Body of pancreas (tissue), 4 donors: ENCODE results near the gene PPP2R5E. TPM values are rescaled to one million over a fixed set of nuclear protein-coding genes. Genes with fewer than 3 reads are reported as not detected.

Source experiments
- ATAC-seq: fragments of 150-250 bp; one replicate; pipeline ENCODE4 v1.9.1; 2016
- DNase-seq, 4 donors: peaks; one replicate each; pipeline ENCODE4 v3.0.0-alpha.2; 2019
- H3K27ac ChIP-seq, 4 donors: fragments of 200-600 bp; sonication (generic); 1 replicate in 3 of 4; 2 replicates in 1 of 4; pipeline versions ENCODE4 v1.5.1 to v1.6.1; 2016 to 2019; ENCODE audit warnings: mild to moderate bottlenecking in 1 of 4, mixed read lengths in 1 of 4, moderate library complexity in 1 of 4
- H3K27me3 ChIP-seq, 2 donors: fragments of 200-600 bp; sonication (generic); one replicate each; pipeline ENCODE4 v1.6.0; 2016; ENCODE audit warnings: mild to moderate bottlenecking in 1 of 2
- H3K36me3 ChIP-seq, 2 donors: fragments of 200-600 bp; sonication (generic); replicated peaks in 1 of 2; 2 replicates each; pipeline ENCODE4 v1.5.1; 2016; ENCODE audit warnings: low read depth in 2 of 2; ENCODE audit not compliant: insufficient read depth in 1 of 2
- H3K4me1 ChIP-seq: fragments of 200-600 bp; sonication (generic); one replicate; pipeline ENCODE4 v1.6.0; 2016
- H3K4me3 ChIP-seq, 2 donors: fragments of 200-600 bp; sonication (generic); 1 replicate in 1 of 2; 2 replicates in 1 of 2; pipeline ENCODE4 v1.5.1; 2016 to 2019
- H3K9me3 ChIP-seq, 3 donors: fragments of 200-600 bp; sonication (generic); 1 replicate in 2 of 3; 2 replicates in 1 of 3; pipeline ENCODE4 v1.5.1; 2016
- POLR2A ChIP-seq, 3 donors: fragments of 450-650 bp; IDR thresholded peaks; one replicate each; pipeline ENCODE4 v1.6.1; 2016; ENCODE audit warnings: antibody characterized with exemption in 3 of 3, mild to moderate bottlenecking in 2 of 3
- WGBS, 2 donors: methylation state at CpG; one replicate each; pipeline ENCODE4 v1.1.5; 2017; 5-methylcytosine and 5-hydroxymethylcytosine counted together
- intact Hi-C: fragments of 100-400 bp; cut with DNase I; formaldehyde crosslinking; loops from one replicate; pipeline ENCODE4 v1.15.1; 2023
- total RNA-seq, 2 donors: library from RNA; depleted of rRNA; stranded (reverse); fragments of >200 nt; gene quantifications; one replicate each; pipeline ENCODE4 v1.1.0, GENCODE V29; 2016
- TF ChIP-seq, protein P1 (sequence below), 7 experiments: fragments of 450-650 bp in 4 of 7; fragments of 200-600 bp in 3 of 7; sonication (generic) in 3 of 7; IDR thresholded peaks; one replicate each; pipeline ENCODE4 v1.5.1; 2016 to 2019; ENCODE audit warnings: antibody characterized with exemption in 7 of 7

Gene PPP2R5E
- total RNA-seq, 2 donors from 2014 or later = 9.2 to 12.5 TPM

DNA sequence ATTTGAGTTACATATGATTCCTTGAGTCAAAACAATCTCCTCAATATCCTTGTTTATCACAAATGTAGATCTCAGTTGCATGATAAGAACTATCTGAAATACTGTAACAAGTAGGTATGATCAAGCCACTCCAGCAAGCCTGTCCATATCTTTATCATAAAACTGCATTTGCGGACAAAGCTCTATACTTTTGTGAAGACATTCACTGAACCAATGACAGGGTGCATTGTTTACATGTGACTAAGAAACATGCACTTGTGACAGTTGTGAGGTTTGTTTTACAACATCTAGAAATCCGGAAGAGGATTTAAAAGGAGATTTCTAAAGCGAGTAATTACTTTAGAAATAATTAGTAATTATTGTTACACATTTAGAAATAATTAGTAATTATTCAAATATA, 111.7 kb downstream of the PPP2R5E start:
- H3K36me3 ChIP-seq = no peaks in the 10 kb centered on the region
- no peaks in the 10 kb centered on the region for H3K9me3 ChIP-seq
- WGBS, 2 donors = 67 to 77% methylated on average over 3 of the region's 3 CpGs
- no peak overlapping the region for H3K4me3 ChIP-seq
- no peaks in the 10 kb centered on the region for H3K27me3 ChIP-seq
- ATAC-seq (no peak), DNase-seq (no peak)
- H3K27ac ChIP-seq = no peak overlapping the region
- peaks cover 21% of the 10 kb centered on the region for H3K4me1 ChIP-seq
- intact Hi-C loops = no loop called here
- TF ChIP-seq POLR2A (IDR thresholded peaks at IDR 0.05) = no peak
- TF ChIP-seq, protein P1, sequence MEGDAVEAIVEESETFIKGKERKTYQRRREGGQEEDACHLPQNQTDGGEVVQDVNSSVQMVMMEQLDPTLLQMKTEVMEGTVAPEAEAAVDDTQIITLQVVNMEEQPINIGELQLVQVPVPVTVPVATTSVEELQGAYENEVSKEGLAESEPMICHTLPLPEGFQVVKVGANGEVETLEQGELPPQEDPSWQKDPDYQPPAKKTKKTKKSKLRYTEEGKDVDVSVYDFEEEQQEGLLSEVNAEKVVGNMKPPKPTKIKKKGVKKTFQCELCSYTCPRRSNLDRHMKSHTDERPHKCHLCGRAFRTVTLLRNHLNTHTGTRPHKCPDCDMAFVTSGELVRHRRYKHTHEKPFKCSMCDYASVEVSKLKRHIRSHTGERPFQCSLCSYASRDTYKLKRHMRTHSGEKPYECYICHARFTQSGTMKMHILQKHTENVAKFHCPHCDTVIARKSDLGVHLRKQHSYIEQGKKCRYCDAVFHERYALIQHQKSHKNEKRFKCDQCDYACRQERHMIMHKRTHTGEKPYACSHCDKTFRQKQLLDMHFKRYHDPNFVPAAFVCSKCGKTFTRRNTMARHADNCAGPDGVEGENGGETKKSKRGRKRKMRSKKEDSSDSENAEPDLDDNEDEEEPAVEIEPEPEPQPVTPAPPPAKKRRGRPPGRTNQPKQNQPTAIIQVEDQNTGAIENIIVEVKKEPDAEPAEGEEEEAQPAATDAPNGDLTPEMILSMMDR (IDR thresholded peaks at IDR 0.05) = no peak

DNA sequence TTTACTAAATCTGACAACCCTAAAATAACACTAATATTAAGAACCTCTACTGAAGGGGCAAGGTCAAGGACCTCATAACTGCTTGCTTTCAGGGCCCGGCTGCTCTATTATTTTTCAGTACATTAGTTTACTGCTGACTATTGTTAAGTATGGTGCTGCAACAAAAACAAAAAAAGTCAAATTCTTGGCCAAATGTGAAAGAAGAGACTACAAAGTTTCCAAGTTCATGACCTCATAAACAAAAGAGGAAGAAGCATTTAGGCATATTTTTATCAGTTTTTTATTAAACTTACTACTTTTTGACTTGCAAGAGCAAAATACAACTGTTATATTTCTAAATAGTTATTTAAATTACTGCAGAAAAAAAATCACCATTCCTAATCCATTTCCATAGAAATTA, 114.7 kb downstream of the PPP2R5E start:
- 91 to 93% methylated on average over 1 of the region's 1 CpG for WGBS, 2 donors
- Histone ChIP-seq H3K27me3 (no peaks in the 10 kb centered on the region), H3K36me3 (no peaks in the 10 kb centered on the region), H3K4me1 (peaks cover 8% of the 10 kb centered on the region), H3K27ac (no peak overlapping the region), H3K9me3 (no peaks in the 10 kb centered on the region), H3K4me3 (no peak overlapping the region)
- DNase-seq = no peak
- TF ChIP-seq POLR2A (IDR thresholded peaks at IDR 0.05) = no peak
- TF ChIP-seq, protein P1 (IDR thresholded peaks at IDR 0.05) = no peak
- ATAC-seq = no peak
- intact Hi-C loops = no loop called here

DNA sequence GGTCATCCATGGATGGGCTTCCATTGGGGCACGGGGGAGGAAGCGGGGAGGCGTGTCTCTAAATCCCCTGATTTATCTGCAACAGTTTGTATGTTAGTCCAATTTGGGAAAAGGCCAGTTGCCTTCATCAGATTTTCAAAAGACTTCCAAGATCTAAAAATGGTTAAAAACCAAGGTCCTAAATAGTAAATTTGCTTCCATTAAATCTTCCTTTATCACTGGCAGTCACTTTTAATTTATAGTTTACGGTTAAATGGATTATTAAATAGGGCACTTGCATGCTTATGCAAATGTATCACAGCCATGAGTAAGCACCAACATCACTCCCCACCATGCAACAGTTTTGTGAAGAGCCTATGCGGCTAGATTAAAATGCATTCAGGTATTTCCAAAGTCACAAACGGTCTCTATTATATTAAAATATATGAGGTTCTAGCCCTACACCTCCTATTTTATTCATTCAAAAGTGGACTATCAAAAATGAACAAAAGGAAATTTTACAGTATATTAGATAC, 116.3 kb downstream of the PPP2R5E start:
- 94 to 95% methylated on average over 6 of the region's 6 CpGs for WGBS, 2 donors
- Histone ChIP-seq H3K27ac (no peak overlapping the region), H3K4me1 (peaks cover under 1% of the 10 kb centered on the region), H3K4me3 (no peak overlapping the region), H3K27me3 (no peaks in the 10 kb centered on the region), H3K36me3 (no peaks in the 10 kb centered on the region), H3K9me3 (no peaks in the 10 kb centered on the region)
- no peak for TF ChIP-seq POLR2A (IDR thresholded peaks at IDR 0.05)
- TF ChIP-seq, protein P1 (IDR thresholded peaks at IDR 0.05) = no peak
- intact Hi-C loops = no loop called here
- ATAC-seq (no peak), DNase-seq (no peak)

DNA sequence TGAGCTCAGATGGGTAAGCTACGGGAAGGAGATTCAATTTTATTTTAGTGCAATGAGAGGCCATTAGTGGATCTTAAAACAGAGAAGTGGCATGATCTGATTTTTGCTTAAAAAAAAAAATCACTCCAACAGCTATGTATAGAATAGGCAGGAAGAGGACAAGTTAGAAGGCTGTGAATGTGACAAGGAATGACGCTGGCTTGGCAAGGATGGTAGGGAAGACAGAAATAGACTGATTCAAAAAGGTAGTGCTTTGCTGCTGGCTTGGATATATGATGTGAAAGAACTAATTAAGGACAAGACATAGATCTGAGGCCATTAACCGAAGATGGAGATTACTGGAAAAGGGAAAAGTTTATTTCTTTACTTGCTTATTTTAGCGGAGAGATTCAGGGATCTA, 119.3 kb downstream of the PPP2R5E start:
- no peak for ATAC-seq
- Histone ChIP-seq H3K27ac (no peak overlapping the region), H3K4me1 (no peaks in the 10 kb centered on the region), H3K36me3 (no peaks in the 10 kb centered on the region), H3K27me3 (no peaks in the 10 kb centered on the region), H3K4me3 (no peak overlapping the region), H3K9me3 (no peaks in the 10 kb centered on the region)
- intact Hi-C loops = no loop called here
- 93 to 99% methylated on average over 4 of the region's 4 CpGs for WGBS, 2 donors
- no peak for DNase-seq
- no peak for TF ChIP-seq POLR2A (IDR thresholded peaks at IDR 0.05)
- TF ChIP-seq, protein P1 (IDR thresholded peaks at IDR 0.05) = no peak

DNA sequence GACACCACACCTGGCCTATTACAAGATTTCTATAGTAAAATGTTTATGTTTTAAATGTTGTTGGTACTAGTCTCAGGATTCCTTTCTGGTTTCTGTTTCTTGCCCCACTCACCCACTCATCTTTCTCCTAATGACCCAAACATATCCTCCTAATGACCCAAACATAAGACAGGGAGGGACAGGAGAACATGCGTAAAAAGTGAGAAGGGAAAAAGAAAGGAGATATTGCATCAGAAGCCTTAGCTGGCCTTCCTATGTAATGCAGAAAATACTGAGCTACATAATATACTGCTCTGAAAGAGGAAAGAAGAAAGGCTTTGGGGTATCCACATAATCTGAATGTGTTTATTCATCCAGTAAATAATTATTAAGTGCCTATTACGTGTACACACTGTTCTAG, 119.8 kb downstream of the PPP2R5E start:
- Histone ChIP-seq H3K27ac (no peak overlapping the region), H3K36me3 (no peaks in the 10 kb centered on the region), H3K27me3 (no peaks in the 10 kb centered on the region), H3K4me3 (no peak overlapping the region), H3K4me1 (no peaks in the 10 kb centered on the region), H3K9me3 (no peaks in the 10 kb centered on the region)
- intact Hi-C loops = no loop called here
- no peak for DNase-seq
- no peak for ATAC-seq
- WGBS, 2 donors = 84 to 90% methylated on average over 2 of the region's 2 CpGs
- TF ChIP-seq, protein P1 (IDR thresholded peaks at IDR 0.05) = no peak
- no peak for TF ChIP-seq POLR2A (IDR thresholded peaks at IDR 0.05)
